Measurements from ENCODE around the gene LPP. TPM values are rescaled to one million over a fixed set of nuclear protein-coding genes. Genes with fewer than 3 reads are reported as not detected.

Gene LPP
- total RNA-seq, 1 experiment from 2014 or later: 148 TPM

- no peaks in the 10 kb centered on the region for H3F3A ChIP-seq (ENCODE audit: insufficient read depth, low read depth)
- H2AFZ ChIP-seq: no peak overlapping the region
- no peak overlapping the region for H3K27ac ChIP-seq
- intact Hi-C loops (cut with micrococcal nuclease; ENCODE audit: unreplicated experiment): no loop called here
- H3K27me3 ChIP-seq (ENCODE audit: insufficient read depth, low read depth): no peaks in the 10 kb centered on the region
- no peaks in the 10 kb centered on the region for H3K9me3 ChIP-seq (ENCODE audit: insufficient read depth, low read depth)
- H3K4me1 ChIP-seq (replicated peaks; ENCODE audit: insufficient read depth): peaks cover 9% of the 10 kb centered on the region
- CTCF ChIA-PET: no interaction called here
- no peaks in the 10 kb centered on the region for H4K20me1 ChIP-seq (ENCODE audit: insufficient read depth)
- BruUV-seq (replicated peaks): no TSS peak
- TF ChIP-seq EZH2 (IDR thresholded peaks at IDR 0.05; ENCODE audit: low read depth): no peak
- TF ChIP-seq, protein P1, sequence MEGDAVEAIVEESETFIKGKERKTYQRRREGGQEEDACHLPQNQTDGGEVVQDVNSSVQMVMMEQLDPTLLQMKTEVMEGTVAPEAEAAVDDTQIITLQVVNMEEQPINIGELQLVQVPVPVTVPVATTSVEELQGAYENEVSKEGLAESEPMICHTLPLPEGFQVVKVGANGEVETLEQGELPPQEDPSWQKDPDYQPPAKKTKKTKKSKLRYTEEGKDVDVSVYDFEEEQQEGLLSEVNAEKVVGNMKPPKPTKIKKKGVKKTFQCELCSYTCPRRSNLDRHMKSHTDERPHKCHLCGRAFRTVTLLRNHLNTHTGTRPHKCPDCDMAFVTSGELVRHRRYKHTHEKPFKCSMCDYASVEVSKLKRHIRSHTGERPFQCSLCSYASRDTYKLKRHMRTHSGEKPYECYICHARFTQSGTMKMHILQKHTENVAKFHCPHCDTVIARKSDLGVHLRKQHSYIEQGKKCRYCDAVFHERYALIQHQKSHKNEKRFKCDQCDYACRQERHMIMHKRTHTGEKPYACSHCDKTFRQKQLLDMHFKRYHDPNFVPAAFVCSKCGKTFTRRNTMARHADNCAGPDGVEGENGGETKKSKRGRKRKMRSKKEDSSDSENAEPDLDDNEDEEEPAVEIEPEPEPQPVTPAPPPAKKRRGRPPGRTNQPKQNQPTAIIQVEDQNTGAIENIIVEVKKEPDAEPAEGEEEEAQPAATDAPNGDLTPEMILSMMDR (conservative IDR thresholded peaks at IDR 0.05): no peak
- H3K9me2 ChIP-seq (ENCODE audit: insufficient read depth): no peaks in the 10 kb centered on the region
- H3K79me2 ChIP-seq (ENCODE audit: low read depth): no peaks in the 10 kb centered on the region
- H3K4me3 ChIP-seq: no peak overlapping the region
- POLR2A ChIA-PET (ENCODE audit: unreplicated experiment): interaction anchor here (0.7 kb wide), 1 partner anchor 37 kb away, joined by 3 read pairs; no protein-coding TSS in a partner anchor
- DNase-seq: no peak
- no peak overlapping the region for H3K4me2 ChIP-seq
- peaks cover 14% of the 10 kb centered on the region; the same call in 1 of the 2 replicates for H3K36me3 ChIP-seq (ENCODE audit: low read depth)
Observed at GRCh38 chr3:188584958-188585689, 431.2 kb downstream of the LPP start.

GRCh38 chr3:188589071-188589470, 435.1 kb downstream of the LPP start:
- DNase-seq: no peak
- Histone ChIP-seq H3K4me2 (no peak overlapping the region), H3K27me3 (ENCODE audit: insufficient read depth, low read depth) (no peaks in the 10 kb centered on the region), H4K20me1 (ENCODE audit: insufficient read depth) (no peaks in the 10 kb centered on the region), H3K9me3 (ENCODE audit: insufficient read depth, low read depth) (no peaks in the 10 kb centered on the region), H3K36me3 (ENCODE audit: low read depth) (0 out of 2 replicates have a peak, but pooled peaks cover under 1% of the 10 kb centered on the region), H3K9me2 (ENCODE audit: insufficient read depth) (no peaks in the 10 kb centered on the region), H2AFZ (no peak overlapping the region), H3K4me1 (replicated peaks; ENCODE audit: insufficient read depth) (peaks cover 8% of the 10 kb centered on the region), H3K27ac (no peak overlapping the region), H3K4me3 (no peak overlapping the region), H3K79me2 (ENCODE audit: low read depth) (no peaks in the 10 kb centered on the region), H3F3A (ENCODE audit: insufficient read depth, low read depth) (peaks cover 4% of the 10 kb centered on the region; the same call in 1 of the 2 replicates)
- no peak for TF ChIP-seq EZH2 (IDR thresholded peaks at IDR 0.05; ENCODE audit: low read depth)
- TF ChIP-seq, protein P1 (conservative IDR thresholded peaks at IDR 0.05): no peak
- ChIA-PET POLR2A (ENCODE audit: unreplicated experiment) (interaction anchor here (0.6 kb wide), 1 partner anchor 17 kb away, joined by 3 read pairs; no protein-coding TSS in a partner anchor), CTCF (no interaction called here)
- BruUV-seq (replicated peaks): no TSS peak
- intact Hi-C loops (cut with micrococcal nuclease; ENCODE audit: unreplicated experiment): no loop called here

DNA sequence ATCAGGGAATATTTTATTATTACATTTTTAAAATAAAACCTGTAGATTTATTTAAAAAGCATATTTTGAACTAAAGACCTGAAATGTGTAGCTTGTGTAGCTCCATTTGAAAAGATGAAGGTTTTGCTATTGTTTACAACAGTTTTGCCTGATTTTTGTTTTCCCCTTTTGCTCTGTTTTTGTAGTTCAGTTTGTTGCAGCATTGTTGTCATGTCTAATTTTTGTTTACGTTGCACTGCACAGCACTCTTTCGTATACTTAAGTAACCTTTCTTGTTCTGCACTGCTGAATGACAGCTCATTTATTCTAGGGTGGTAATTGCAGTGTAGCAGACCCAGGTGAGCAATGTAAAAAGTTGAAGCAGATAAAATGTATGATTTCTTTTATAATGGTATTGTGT, 435.8 kb downstream of the LPP start:
- Histone ChIP-seq H3K4me1 (replicated peaks; ENCODE audit: insufficient read depth) (peaks cover 12% of the 10 kb centered on the region), H3K27ac (no peak overlapping the region), H3F3A (ENCODE audit: insufficient read depth, low read depth) (peaks cover 9% of the 10 kb centered on the region), H4K20me1 (ENCODE audit: insufficient read depth) (no peaks in the 10 kb centered on the region), H2AFZ (no peak overlapping the region), H3K27me3 (ENCODE audit: insufficient read depth, low read depth) (no peaks in the 10 kb centered on the region), H3K9me2 (ENCODE audit: insufficient read depth) (no peaks in the 10 kb centered on the region), H3K9me3 (ENCODE audit: insufficient read depth, low read depth) (no peaks in the 10 kb centered on the region), H3K79me2 (ENCODE audit: low read depth) (no peaks in the 10 kb centered on the region), H3K36me3 (ENCODE audit: low read depth) (no peaks in the 10 kb centered on the region), H3K4me3 (no peak overlapping the region), H3K4me2 (no peak overlapping the region)
- no peak for DNase-seq
- CTCF ChIA-PET: no interaction called here
- POLR2A ChIA-PET (ENCODE audit: unreplicated experiment): interaction anchor here (0.6 kb wide), 1 partner anchor 1065 kb away, joined by 4 read pairs; no protein-coding TSS in a partner anchor
- TF ChIP-seq EZH2 (IDR thresholded peaks at IDR 0.05; ENCODE audit: low read depth): no peak
- TF ChIP-seq, protein P1 (conservative IDR thresholded peaks at IDR 0.05): no peak
- intact Hi-C loops (cut with micrococcal nuclease; ENCODE audit: unreplicated experiment): no loop called here
- no TSS peak for BruUV-seq (replicated peaks)

All from PC-9 (cell line).